K562 (cell line): ENCODE measurements around the gene MEIS1. TPM values are rescaled to one million over a fixed set of nuclear protein-coding genes. Genes with fewer than 3 reads are reported as not detected.

ENCODE experiments used
- BRCA1 ChIP-seq, 2 experiments: fragments of 450-650 bp in 1 of 2; sonication (generic) in 1 of 2; formaldehyde crosslinking in 1 of 2; IDR thresholded peaks; 2 replicates each; pipeline versions ENCODE4 v1.5.0 to v1.6.1; 2017 to 2020; ENCODE audit warnings: mild to moderate bottlenecking in 1 of 2, missing genetic modification reagents in 1 of 2
- CXXC5 ChIP-seq: fragments of 250-450 bp; sonication (Bioruptor Pico); IDR thresholded peaks from 2 replicates; pipeline ENCODE4 v1.8.0; 2022; ENCODE audit warnings: inconsistent platforms, mild to moderate bottlenecking, moderate library complexity
- EP400 ChIP-seq: fragments of 450-650 bp; IDR thresholded peaks from 2 replicates; pipeline ENCODE4 v1.6.1; 2017; ENCODE audit warnings: antibody characterized with exemption, mild to moderate bottlenecking, moderate library complexity
- GATAD2B ChIP-seq: fragments of 450-650 bp; IDR thresholded peaks from 2 replicates; pipeline ENCODE4 v1.6.1; 2017; ENCODE audit warnings: mild to moderate bottlenecking, borderline replicate concordance
- GTF2F1 ChIP-seq: IDR thresholded peaks from 2 replicates; pipeline ENCODE4 v1.6.1; 2011; ENCODE audit warnings: low read depth, low read length, improper control_type of control experiment
- HOXB6 ChIP-seq: fragments of 250-450 bp; sonication (Bioruptor Pico); IDR thresholded peaks from 2 replicates; pipeline ENCODE4 v1.5.1; 2022; ENCODE audit warnings: mild to moderate bottlenecking, borderline replicate concordance
- KAT8 ChIP-seq: fragments of 450-650 bp; IDR thresholded peaks from 2 replicates; pipeline ENCODE4 v1.6.1; 2016; ENCODE audit warnings: low read depth, mild to moderate bottlenecking
- KDM1A ChIP-seq, 2 experiments: fragments of 450-650 bp; IDR thresholded peaks; 2 replicates each; pipeline ENCODE4 v1.6.1; 2016; ENCODE audit warnings: mild to moderate bottlenecking in 2 of 2
- L3MBTL2 ChIP-seq: fragments of 450-650 bp; IDR thresholded peaks from 2 replicates; pipeline ENCODE4 v1.6.1; 2016; ENCODE audit warnings: mild to moderate bottlenecking, moderate library complexity
- MCM7 ChIP-seq, 2 experiments: fragments of 450-650 bp; IDR thresholded peaks; 2 replicates each; pipeline ENCODE4 v1.6.1; 2016 to 2018
- MTA3 ChIP-seq: fragments of 450-650 bp; formaldehyde crosslinking; IDR thresholded peaks from 2 replicates; pipeline ENCODE4 v1.6.1; 2017; ENCODE audit warnings: mild to moderate bottlenecking, borderline replicate concordance
- MTF1 ChIP-seq: fragments of 250-450 bp; sonication (Bioruptor Pico); IDR thresholded peaks from 2 replicates; pipeline ENCODE4 v1.9.0; 2021; ENCODE audit warnings: moderate library complexity, mild to moderate bottlenecking, inconsistent platforms, borderline replicate concordance
- NCOA6 ChIP-seq: fragments of 450-650 bp; IDR thresholded peaks from 2 replicates; pipeline ENCODE4 v1.6.1; 2017; ENCODE audit warnings: mild to moderate bottlenecking
- NFE2 ChIP-seq: IDR thresholded peaks from 2 replicates; pipeline ENCODE4 v1.6.1; 2014; ENCODE audit warnings: antibody characterized with exemption, low read depth
- PCBP2 ChIP-seq: fragments of 200-400 bp; formaldehyde crosslinking; IDR thresholded peaks from 2 replicates; pipeline ENCODE4 v1.6.1; 2018; ENCODE audit warnings: low read length, low read depth, mild to moderate bottlenecking, moderate library complexity; ENCODE audit not compliant: poor library complexity, severe bottlenecking
- POLR2AphosphoS5 ChIP-seq: IDR thresholded peaks from 2 replicates; pipeline ENCODE4 v1.6.1; 2011; ENCODE audit warnings: mild to moderate bottlenecking, low read depth, low read length, moderate library complexity; ENCODE audit not compliant: control insufficient read depth, insufficient read depth
- SAP30 ChIP-seq: fragments of 200-600 bp; sonication (generic); IDR thresholded peaks from 2 replicates; pipeline ENCODE4 v1.6.1; 2012; ENCODE audit warnings: borderline replicate concordance, low read depth, mild to moderate bottlenecking, moderate library complexity, low read length, control low read depth, inconsistent platforms; ENCODE audit not compliant: insufficient read depth, poor library complexity, severe bottlenecking
- SIN3B ChIP-seq: fragments of 450-650 bp; IDR thresholded peaks from 2 replicates; pipeline ENCODE4 v1.6.1; 2017; ENCODE audit warnings: low read depth, mild to moderate bottlenecking, moderate library complexity
- ZBTB17 ChIP-seq: fragments of 450-650 bp; formaldehyde crosslinking; IDR thresholded peaks from 2 replicates; pipeline ENCODE4 v1.4.0; 2020; ENCODE audit warnings: mild to moderate bottlenecking
- ZNF79 ChIP-seq: fragments of 250-450 bp; sonication (Bioruptor Pico); IDR thresholded peaks from 2 replicates; pipeline ENCODE4 v1.4.0; 2020; ENCODE audit warnings: low read depth, mild to moderate bottlenecking, moderate library complexity
- polyA plus RNA-seq, 8 experiments: library from polyadenylated mRNA; depleted of rRNA in 4 of 8; stranded (reverse) in 5 of 8; unstranded in 3 of 8; fragments of >200 nt; fragmentation: Nextera tagmentation in 2 of 8; fragmentation: Illumina TruSeq in 1 of 8; extraction: Ambion mirVana in 2 of 8; extraction: Trizol in 1 of 8; gene quantifications; 2 replicates each; pipeline versions ENCODE4 v1.2.1 to v1.2.3, GENCODE V29; 2011 to 2014; ENCODE audit warnings: inconsistent platforms in 1 of 8, missing spikeins in 1 of 8
- total RNA-seq, 7 experiments: library from RNA; depleted of rRNA in 6 of 7; stranded (reverse); fragments of >200 nt in 6 of 7; fragmentation: Illumina TruSeq in 2 of 7; extraction: Trizol in 2 of 7; gene quantifications; 2 replicates each; pipeline versions ENCODE4 v1.2.1 to v1.2.3, GENCODE V29; 2011 to 2021; ENCODE audit warnings: low replicate concordance in 1 of 7
- TF ChIP-seq, protein P1 (sequence below): fragments of 450-650 bp; IDR thresholded peaks from 2 replicates; pipeline ENCODE4 v1.6.1; 2016; ENCODE audit warnings: mild to moderate bottlenecking
- TF ChIP-seq, protein P2 (sequence below): fragments of 450-650 bp; formaldehyde crosslinking; IDR thresholded peaks from 2 replicates; pipeline ENCODE4 v1.4.0; 2020; ENCODE audit warnings: mild to moderate bottlenecking, moderate library complexity
- TF ChIP-seq, protein P3 (sequence below), 3 experiments: fragments of 200-800 bp in 1 of 3; sonication (Bioruptor generic) in 1 of 3; sonication (generic) in 1 of 3; formaldehyde crosslinking in 1 of 3; IDR thresholded peaks; 2 replicates each; pipeline versions ENCODE4 v1.6.1 to v1.8.0; 2016 to 2022; ENCODE audit warnings: mild to moderate bottlenecking in 2 of 3, missing compliant biosample characterization in 2 of 3, missing genetic modification characterization in 2 of 3, missing genetic modification reagents in 1 of 3

The MEIS1 gene
- total and polyA plus RNA-seq, 9 of the 15 experiments (the other 6 are each of a cell fraction or from before 2014, with no cell fraction given), result 2.3 to 9.0 (median 5.9) TPM

DNA sequence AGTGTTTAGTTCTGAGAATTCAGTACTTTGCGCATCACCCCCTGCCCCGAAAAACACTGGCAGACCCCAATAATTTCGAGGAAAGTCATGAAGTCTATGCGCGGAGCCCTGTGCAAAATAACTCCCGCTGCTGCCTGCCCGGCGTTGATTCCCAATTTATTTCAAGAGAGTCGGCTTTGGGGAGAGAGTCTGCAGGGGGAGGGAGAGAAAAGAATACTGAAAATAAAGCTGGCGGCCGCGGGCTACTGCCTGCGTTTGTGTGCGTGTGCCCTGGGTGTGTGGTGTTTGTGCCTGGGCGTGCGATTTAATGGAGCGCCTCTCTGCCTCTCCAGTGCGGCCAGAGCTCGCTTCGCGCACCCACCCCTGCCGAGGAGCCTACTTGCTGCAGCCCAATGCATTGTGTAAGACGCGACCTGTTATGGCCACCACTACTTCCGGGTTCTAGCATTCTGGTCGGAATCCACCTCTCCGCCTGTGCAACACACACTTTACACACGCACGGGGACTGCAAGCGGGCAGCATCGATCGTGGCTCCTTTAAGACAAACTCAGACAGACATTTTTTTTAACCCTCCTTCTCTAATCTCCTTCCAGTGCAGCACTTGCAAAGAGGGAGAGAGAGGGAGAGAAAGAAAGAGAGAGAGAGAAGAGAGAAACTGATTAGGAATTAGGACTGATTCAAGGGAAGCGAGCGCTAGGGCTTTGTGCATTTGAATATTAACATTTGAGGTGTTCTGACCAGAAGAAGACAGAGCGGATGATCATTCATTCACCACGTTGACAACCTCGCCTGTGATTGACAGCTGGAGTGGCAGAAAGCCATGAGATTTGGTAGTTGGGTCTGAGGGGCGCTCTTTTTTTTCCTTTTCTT, at the start of gene MEIS1 (continued):
- TF ChIP-seq SIN3B (peak; percentile 72; the same call in 1 of the 2 replicates), MTF1 (CRISPR knock-in tag) (no peak), GATAD2B (peak; percentile 75; the same call in 1 of the 2 replicates), SAP30 (peak; percentile 67), NCOA6 (no peak), HOXB6 (CRISPR knock-in tag) (no peak), MCM7 (IDR thresholded peaks at IDR 0.05) (no peak), KDM1A (IDR thresholded peaks at IDR 0.05) (peak; percentile 60 to 64), KAT8 (no peak), NFE2 (no peak), GTF2F1 (peak; percentile 75; the same call in 1 of the 2 replicates), L3MBTL2 (peak; percentile 33; the same call in 1 of the 2 replicates), POLR2AphosphoS5 (peak; percentile 67; the same call in 1 of the 2 replicates), MTA3 (peak; percentile 69; the same call in 1 of the 2 replicates), ZNF79 (CRISPR knock-in tag) (no peak), PCBP2 (no peak), ZBTB17 (peak; percentile 64; the same call in 1 of the 2 replicates), CXXC5 (CRISPR knock-in tag) (peak; percentile 71), EP400 (peak; percentile 79), BRCA1 (IDR thresholded peaks at IDR 0.05) (no peak), BRCA1 (CRISPR knock-in tag; IDR thresholded peaks at IDR 0.05) (no peak)
- TF ChIP-seq, protein P1, sequence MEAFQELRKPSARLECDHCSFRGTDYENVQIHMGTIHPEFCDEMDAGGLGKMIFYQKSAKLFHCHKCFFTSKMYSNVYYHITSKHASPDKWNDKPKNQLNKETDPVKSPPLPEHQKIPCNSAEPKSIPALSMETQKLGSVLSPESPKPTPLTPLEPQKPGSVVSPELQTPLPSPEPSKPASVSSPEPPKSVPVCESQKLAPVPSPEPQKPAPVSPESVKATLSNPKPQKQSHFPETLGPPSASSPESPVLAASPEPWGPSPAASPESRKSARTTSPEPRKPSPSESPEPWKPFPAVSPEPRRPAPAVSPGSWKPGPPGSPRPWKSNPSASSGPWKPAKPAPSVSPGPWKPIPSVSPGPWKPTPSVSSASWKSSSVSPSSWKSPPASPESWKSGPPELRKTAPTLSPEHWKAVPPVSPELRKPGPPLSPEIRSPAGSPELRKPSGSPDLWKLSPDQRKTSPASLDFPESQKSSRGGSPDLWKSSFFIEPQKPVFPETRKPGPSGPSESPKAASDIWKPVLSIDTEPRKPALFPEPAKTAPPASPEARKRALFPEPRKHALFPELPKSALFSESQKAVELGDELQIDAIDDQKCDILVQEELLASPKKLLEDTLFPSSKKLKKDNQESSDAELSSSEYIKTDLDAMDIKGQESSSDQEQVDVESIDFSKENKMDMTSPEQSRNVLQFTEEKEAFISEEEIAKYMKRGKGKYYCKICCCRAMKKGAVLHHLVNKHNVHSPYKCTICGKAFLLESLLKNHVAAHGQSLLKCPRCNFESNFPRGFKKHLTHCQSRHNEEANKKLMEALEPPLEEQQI, result peak; percentile 55; the same call in 1 of the 2 replicates
- TF ChIP-seq, protein P2, sequence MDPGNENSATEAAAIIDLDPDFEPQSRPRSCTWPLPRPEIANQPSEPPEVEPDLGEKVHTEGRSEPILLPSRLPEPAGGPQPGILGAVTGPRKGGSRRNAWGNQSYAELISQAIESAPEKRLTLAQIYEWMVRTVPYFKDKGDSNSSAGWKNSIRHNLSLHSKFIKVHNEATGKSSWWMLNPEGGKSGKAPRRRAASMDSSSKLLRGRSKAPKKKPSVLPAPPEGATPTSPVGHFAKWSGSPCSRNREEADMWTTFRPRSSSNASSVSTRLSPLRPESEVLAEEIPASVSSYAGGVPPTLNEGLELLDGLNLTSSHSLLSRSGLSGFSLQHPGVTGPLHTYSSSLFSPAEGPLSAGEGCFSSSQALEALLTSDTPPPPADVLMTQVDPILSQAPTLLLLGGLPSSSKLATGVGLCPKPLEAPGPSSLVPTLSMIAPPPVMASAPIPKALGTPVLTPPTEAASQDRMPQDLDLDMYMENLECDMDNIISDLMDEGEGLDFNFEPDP, result no peak
- TF ChIP-seq, protein P3, sequence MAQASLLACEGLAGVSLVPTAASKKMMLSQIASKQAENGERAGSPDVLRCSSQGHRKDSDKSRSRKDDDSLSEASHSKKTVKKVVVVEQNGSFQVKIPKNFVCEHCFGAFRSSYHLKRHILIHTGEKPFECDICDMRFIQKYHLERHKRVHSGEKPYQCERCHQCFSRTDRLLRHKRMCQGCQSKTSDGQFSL (CRISPR knock-in tag; IDR thresholded peaks at IDR 0.05), result no peak
- TF ChIP-seq, protein P3 (tag; IDR thresholded peaks at IDR 0.05), result no peak
